GM19328 (cell line): ENCODE results near the gene ARHGEF16.

Experiments
- ATAC-seq: cut with Tn5 transposase; IDR thresholded peaks from one replicate; pipeline ENCODE4 v1.9.1; 2021; ENCODE audit warnings: mild to moderate bottlenecking, moderate library complexity; ENCODE audit not compliant: unreplicated experiment

Gene ARHGEF16

GRCh38 chr1:3420218-3420951 lies 34.1 kb upstream of the ARHGEF16 start:
- ATAC-seq: no peak

- ATAC-seq: no peak
These were observed 31.8 kb upstream of the ARHGEF16 start for GRCh38 chr1:3422638-3423037.

GRCh38 chr1:3423245-3423829 lies 31.1 kb upstream of the ARHGEF16 start:
- ATAC-seq: no peak

- no peak for ATAC-seq
These were observed 30.4 kb upstream of the ARHGEF16 start for GRCh38 chr1:3423896-3424611.

GRCh38 chr1:3425486-3426215 lies 28.8 kb upstream of the ARHGEF16 start:
- ATAC-seq: no peak

- no peak for ATAC-seq
These were observed 27.4 kb upstream of the ARHGEF16 start for GRCh38 chr1:3426956-3427535.

- no peak for ATAC-seq
These were observed 26.5 kb upstream of the ARHGEF16 start for GRCh38 chr1:3427711-3428704.

GRCh38 chr1:3428899-3429298 lies 25.6 kb upstream of the ARHGEF16 start:
- no peak for ATAC-seq

GRCh38 chr1:3429320-3429719 lies 25.1 kb upstream of the ARHGEF16 start:
- no peak for ATAC-seq

- ATAC-seq: no peak
These were observed 24.7 kb upstream of the ARHGEF16 start for GRCh38 chr1:3429766-3430165.

- ATAC-seq: no peak
These were observed 24.1 kb upstream of the ARHGEF16 start for GRCh38 chr1:3430406-3430805.

GRCh38 chr1:3430820-3431219 lies 23.6 kb upstream of the ARHGEF16 start:
- ATAC-seq: no peak

- no peak for ATAC-seq
These were observed 23.2 kb upstream of the ARHGEF16 start for GRCh38 chr1:3431266-3431665.

GRCh38 chr1:3431686-3432085 lies 22.8 kb upstream of the ARHGEF16 start:
- ATAC-seq: no peak

GRCh38 chr1:3432306-3432705 lies 22.2 kb upstream of the ARHGEF16 start:
- ATAC-seq: no peak

- ATAC-seq: no peak
These were observed 21.4 kb upstream of the ARHGEF16 start for GRCh38 chr1:3433076-3433475.

- no peak for ATAC-seq
These were observed 20.7 kb upstream of the ARHGEF16 start for GRCh38 chr1:3433596-3434320.

- no peak for ATAC-seq
These were observed 19.9 kb upstream of the ARHGEF16 start for GRCh38 chr1:3434406-3435110.

GRCh38 chr1:3435666-3436065 lies 18.8 kb upstream of the ARHGEF16 start:
- ATAC-seq: no peak
